ENCODE measurements around the gene DTX2.
"Not testable (repeated sequence)": the region's sequence is repeated elsewhere in the genome, so short reads cannot be mapped to it uniquely, and the experiment has no call there.

DTX2 gene

DNA sequence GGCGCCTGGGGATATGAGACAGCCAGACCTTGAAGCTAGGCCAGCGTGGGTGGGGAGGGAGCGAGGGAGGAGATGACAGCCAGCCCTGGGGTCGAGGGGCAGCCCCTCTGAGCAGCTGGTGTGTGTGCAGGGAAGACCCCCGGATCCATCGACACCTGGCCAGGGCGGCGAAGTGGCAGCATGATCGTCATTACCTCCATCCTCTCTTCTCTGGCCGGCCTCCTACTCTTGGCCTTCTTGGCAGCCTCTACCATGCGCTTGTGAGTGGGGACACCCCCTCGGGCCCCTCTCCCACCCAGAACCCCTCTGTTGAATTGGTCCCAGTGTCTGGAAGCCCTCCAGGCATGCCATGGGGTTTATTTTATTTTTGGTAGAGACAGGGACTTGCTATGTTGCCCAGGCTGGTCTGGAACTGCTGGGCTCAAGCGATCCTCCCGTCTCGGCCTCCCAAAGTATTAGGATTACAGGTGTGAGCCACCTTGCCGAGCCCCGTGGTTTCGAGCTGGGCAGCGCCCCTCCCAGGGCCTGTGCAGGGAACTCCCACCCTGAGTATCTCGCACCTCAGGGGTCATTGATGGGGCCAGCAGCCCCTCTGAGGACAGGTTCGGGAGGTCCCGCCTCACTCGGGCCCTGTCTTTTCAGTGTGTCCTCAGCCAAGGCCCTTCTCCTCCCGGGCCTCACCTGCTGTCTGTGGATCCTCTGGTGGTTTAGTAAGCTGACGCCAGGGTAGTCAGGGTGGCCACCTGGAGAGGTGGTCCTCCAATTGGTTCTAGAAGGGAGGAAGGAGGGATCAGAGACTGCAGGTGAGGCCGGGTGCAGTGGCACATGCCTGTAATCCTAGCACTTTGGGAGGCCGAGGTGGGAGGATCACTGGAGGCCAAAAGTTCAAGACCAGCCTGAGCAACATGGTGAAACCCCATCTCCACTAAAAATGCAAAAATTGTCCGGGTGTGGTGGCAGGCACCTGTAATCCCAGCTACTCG is 52.6 kb downstream of the DTX2 start:
- no peak for DNase-seq

- no peak for DNase-seq
Measured at GRCh38 chr7:76514926-76515771, 53.6 kb downstream of the DTX2 start.

DNA sequence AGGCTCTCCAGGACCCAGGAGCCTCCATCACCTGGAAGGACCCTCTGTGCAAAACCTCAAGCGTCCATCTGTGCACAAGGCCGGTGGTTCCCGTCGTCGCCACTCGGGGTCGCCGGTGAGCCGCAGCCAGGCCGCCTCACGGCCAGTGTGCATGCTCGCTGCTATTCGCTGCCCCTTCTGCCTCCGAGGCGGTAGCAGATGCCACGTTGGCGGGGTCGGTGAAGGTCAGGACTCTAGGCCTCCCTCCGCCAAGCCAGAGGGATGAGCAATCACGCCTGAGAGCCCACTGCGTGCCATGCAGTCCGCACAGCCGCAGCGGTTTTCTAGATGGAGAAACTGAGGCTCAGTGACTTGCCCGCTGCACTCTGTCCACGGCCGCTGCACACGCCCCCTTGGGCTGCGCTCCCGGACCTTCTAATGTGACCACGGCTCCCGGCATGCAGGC is 54.5 kb downstream of the DTX2 start:
- DNase-seq, result no peak

DNA sequence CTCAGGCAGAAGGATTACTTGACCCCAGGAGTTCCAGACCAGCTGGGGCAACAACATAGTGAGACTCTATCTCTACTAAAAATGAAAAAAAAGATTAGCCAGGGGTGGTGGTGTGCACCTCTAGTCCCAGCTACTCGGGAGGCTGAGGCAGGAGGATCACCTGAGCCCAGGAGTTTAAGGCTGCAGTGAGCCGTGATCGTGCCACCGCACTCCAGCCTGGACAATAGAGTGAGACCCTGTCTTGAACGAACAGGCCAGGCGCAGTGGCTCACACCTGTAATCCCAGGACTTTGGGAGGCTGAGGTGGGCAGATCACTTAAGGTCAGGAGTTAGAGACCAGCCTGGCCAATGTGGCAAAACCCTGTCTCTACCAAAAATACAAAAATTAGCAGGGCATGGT is 55.4 kb downstream of the DTX2 start:
- DNase-seq, result not testable (repeated sequence)

DNA sequence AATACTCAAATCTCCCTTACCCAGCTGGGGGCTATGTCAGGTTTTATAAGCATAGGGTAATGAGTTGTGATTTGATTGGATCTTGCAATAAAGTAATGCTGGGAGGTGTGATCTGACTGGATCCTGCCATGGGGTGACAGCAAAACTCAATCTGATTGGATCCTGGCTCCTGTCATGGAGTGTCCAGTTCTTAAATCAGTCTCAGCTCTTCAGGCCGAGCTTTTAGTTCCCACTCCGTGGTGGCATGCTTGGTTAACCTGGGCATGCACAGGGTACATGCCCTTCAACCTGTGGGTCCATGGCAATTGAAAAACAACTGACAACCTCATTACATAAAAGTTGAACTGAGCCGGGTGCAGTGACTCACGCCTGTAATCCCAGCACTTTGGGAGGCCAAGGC is 64.7 kb downstream of the DTX2 start:
- DNase-seq, result not testable (repeated sequence)

DNA sequence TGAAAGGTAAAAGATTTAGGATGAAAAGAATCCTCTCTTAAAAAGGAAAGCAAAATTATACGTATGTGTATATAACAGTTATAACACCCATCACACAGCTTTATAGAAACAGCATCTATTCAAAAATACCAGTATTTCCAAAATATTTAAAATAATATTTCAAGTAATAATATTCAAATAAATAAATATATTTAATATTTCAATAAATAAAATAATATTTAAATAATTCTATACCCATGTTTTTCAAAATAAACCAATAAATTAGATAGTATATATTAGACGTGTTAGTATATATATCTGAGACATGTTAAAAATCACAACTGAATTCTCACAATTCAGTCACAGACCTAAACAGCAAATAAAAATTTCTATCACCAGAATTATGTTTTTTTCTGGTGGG is 70.1 kb downstream of the DTX2 start:
- not testable (repeated sequence) for DNase-seq

DNA sequence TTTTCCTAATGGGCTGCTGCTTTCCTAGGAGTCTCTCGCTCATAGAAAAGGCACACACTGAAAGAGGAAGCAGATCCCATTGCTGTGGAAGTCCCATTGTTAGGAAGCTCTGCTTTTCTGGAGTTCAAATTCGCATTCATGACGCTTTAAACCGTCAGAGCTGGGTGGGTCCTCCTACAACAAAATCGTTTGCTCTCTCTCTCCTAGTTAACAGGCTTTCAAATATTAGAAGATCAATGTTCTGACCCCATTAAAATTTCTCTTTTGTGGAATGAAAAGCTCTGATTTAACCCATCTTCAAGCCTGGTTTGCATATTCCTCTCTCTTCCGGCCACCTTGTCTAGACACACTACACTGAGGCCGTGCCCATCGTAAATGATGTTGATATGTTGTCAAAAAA is 81.7 kb downstream of the DTX2 start, which contains the start of gene SPDYE16:
Gene SPDYE16 (minus strand): TSS at position 101 of the 400 bp plus-strand sequence. CDS start 1,838 bp downstream, outside the sequence.
- DNase-seq, result not testable (repeated sequence)

DNA sequence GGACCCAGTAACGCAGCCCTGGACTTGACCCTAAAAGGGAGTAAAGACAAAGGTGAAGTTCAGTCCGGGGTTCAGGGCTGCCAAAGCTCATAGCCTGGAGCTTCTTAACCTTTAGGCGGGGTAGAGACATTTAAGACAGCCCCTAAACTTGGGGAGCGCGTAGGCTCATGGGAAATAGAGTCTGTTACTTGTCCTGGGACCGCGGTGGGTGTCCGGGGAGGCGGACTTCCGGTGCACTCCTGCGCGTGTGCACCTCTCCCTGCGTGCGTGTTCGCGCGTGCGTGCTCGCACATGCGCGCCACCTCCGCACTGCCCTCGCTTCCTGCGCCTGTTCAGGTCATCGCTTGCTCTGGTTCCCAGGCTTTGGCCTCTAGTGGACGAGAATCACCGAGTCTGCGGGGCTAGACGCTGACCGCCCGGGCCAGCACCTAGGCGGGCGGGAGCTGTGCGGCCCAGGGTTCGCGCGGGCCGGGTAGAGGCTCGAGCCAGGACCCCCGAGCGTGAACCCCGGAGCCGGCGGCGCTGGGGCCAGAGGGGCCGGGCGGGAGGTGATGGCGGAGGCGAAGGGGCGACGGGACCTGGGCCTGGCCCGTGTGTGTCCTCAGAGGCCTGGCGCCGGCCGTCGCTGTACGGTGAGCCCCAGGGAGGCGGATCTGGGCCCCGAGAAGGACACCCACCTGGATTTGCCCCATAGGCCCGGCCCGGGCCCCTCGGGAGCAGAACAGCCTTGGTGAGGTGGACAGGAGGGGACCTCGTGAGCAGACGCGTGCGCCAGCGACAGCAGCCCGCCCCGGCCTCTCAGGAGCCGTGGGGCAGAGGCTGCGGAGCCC is 87.7 kb downstream of the DTX2 start:
- DNase-seq, result peak; percentile 85

- not testable (repeated sequence) for DNase-seq
Measured at GRCh38 chr7:76549855-76550248, 88.3 kb downstream of the DTX2 start.

- DNase-seq, result not testable (repeated sequence)
Measured at GRCh38 chr7:76551992-76552391, 90.5 kb downstream of the DTX2 start.
